Measurements from ENCODE around the gene GRB10. TPM values are rescaled to one million over a fixed set of nuclear protein-coding genes. Genes with fewer than 3 reads are reported as not detected.

Gene GRB10
- total RNA-seq, 3 donors from 2014 or later, result 56.8 to 71.1 (median 61.2) TPM

DNA sequence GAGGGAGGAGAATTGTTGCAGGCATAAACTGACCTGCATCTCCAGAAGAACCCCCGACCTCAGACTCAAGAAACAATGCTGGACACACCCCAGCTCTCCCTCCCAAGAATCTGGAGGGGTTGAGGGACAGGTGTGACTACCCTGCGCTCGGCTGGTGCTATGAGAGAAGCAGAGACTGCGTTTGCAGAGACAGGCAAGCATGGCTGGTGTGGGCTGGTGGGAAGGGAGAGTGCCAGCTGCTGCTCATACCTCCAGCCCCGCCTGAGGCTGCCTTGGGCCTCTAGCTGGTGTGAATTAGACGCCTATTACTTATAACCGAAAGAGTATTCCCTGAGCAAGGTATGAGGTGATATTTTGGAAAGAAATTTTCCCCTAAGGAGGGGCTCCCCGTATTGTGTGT is 169.2 kb downstream of the GRB10 start:
- Histone ChIP-seq H3K36me3 (no peaks in the 10 kb centered on the region), H3K27me3 (no peaks in the 10 kb centered on the region), H3K9me3 (no peaks in the 10 kb centered on the region), H3K4me3 (no peak overlapping the region), H3K27ac (no peak overlapping the region), H3K4me1 (no peaks in the 10 kb centered on the region)
- DNase-seq (ENCODE audit: low spot score in 2 of 2), result no peak
- intact Hi-C loops (cut with DNase I; ENCODE audit: low total_unique reads), result no loop called here
- no peak for TF ChIP-seq POLR2AphosphoS5 (IDR thresholded peaks at IDR 0.05)
- no peak for TF ChIP-seq POLR2A (IDR thresholded peaks at IDR 0.05)
- TF ChIP-seq, protein P1, sequence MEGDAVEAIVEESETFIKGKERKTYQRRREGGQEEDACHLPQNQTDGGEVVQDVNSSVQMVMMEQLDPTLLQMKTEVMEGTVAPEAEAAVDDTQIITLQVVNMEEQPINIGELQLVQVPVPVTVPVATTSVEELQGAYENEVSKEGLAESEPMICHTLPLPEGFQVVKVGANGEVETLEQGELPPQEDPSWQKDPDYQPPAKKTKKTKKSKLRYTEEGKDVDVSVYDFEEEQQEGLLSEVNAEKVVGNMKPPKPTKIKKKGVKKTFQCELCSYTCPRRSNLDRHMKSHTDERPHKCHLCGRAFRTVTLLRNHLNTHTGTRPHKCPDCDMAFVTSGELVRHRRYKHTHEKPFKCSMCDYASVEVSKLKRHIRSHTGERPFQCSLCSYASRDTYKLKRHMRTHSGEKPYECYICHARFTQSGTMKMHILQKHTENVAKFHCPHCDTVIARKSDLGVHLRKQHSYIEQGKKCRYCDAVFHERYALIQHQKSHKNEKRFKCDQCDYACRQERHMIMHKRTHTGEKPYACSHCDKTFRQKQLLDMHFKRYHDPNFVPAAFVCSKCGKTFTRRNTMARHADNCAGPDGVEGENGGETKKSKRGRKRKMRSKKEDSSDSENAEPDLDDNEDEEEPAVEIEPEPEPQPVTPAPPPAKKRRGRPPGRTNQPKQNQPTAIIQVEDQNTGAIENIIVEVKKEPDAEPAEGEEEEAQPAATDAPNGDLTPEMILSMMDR (IDR thresholded peaks at IDR 0.05), result no peak

DNA sequence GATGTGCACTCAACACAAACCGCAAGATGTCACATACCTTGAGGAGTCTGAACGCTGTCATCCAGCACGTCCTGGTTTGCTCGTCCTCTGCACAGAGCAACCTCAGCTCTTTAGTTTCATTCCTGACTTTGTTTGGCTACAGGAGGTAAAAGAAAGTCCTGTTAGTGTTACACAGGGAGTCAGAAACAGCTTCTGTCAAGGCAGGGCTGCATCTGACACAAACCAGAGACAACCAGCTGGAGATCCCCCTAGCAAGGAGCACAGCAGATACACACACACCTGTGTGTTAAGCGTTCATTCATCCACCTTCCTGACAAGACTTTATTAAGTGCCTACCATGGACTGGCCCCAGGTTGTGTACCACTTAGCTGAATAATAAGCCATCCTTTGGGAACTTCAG is 170.0 kb downstream of the GRB10 start:
- Histone ChIP-seq H3K4me1 (no peaks in the 10 kb centered on the region), H3K27me3 (no peaks in the 10 kb centered on the region), H3K27ac (no peak overlapping the region), H3K9me3 (no peaks in the 10 kb centered on the region), H3K4me3 (no peak overlapping the region), H3K36me3 (no peaks in the 10 kb centered on the region)
- intact Hi-C loops (cut with DNase I; ENCODE audit: low total_unique reads), result no loop called here
- no peak for DNase-seq (ENCODE audit: low spot score in 2 of 2)
- TF ChIP-seq POLR2A (IDR thresholded peaks at IDR 0.05), result no peak
- no peak for TF ChIP-seq POLR2AphosphoS5 (IDR thresholded peaks at IDR 0.05)
- TF ChIP-seq, protein P1 (IDR thresholded peaks at IDR 0.05), result no peak

DNA sequence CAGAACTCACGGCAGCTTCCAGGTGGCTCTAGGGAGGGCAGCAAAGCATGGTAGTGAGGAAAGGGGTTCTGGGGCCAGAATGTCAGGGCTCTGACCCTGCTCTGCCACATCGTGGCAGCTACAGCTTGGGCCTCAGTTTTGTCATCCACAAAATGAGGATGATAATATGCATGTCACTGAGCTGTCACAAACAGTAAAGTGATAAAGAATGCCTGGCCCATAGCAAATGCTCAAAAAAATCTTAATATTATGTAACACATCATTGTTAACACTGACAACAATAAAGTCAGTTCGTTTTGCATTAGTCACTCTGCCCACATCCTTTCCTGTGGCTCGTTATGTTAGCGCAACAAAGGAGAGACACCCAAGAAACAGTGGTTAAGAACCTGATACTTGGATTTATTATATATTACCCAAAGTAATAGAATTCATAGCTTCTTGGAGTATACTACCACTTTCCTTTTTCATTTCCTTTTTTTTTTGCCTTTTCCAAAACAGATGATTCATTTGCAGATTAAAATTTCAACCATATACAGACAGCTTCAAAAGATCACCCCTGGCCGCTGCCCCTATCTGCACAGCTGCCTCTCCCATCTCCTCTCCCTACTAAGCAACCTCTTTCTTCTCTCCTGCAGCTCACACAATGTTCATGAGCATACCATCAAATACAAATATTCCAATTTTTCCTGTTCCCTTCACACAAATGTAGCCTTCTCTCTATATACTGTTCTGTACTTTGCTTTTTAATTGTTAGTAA is 172.0 kb downstream of the GRB10 start:
- intact Hi-C loops (cut with DNase I; ENCODE audit: low total_unique reads), result no loop called here
- DNase-seq (ENCODE audit: low spot score in 2 of 2), result no peak
- Histone ChIP-seq H3K27ac (no peak overlapping the region), H3K4me1 (no peaks in the 10 kb centered on the region), H3K27me3 (no peaks in the 10 kb centered on the region), H3K36me3 (no peaks in the 10 kb centered on the region), H3K4me3 (no peak overlapping the region), H3K9me3 (no peaks in the 10 kb centered on the region)
- TF ChIP-seq, protein P1 (IDR thresholded peaks at IDR 0.05), result no peak
- no peak for TF ChIP-seq POLR2AphosphoS5 (IDR thresholded peaks at IDR 0.05)
- TF ChIP-seq POLR2A (IDR thresholded peaks at IDR 0.05), result no peak

DNA sequence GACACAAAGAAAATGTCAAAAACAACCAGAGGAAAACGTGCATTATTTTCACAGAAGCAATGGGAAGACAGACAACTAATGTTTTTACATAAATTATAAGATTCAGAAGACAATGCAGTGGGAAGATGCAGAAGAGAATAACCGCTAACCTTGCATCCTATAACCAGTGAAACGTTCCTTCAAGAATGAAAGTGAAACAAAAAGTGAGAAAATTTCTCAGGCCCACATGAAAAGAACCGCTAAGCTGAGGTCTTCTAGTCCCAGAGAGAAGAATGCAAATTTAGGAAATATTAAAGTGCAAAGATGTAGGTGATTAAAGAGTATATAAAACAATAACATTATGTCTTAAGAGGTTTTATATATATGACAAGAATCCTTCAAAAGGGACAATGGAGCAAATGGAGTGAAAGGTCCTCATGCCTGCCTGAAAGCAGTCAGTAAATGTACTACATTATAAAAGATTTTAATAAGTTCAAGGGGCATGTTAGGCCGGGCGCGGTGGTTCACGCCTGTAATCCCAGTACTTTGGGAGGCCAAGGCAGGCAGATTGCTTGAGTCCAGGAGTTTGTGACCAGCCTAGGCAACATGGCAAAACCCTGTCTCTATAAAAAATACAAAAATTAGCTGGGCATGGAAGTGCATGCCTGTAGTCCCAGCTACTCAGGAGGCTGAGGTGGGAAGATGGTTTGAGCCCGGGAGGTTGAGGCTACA is 174.3 kb downstream of the GRB10 start:
- TF ChIP-seq, protein P1 (IDR thresholded peaks at IDR 0.05), result no peak
- TF ChIP-seq POLR2AphosphoS5 (IDR thresholded peaks at IDR 0.05) (no peak), POLR2A (IDR thresholded peaks at IDR 0.05) (no peak)
- intact Hi-C loops (cut with DNase I; ENCODE audit: low total_unique reads), result no loop called here
- Histone ChIP-seq H3K4me1 (no peaks in the 10 kb centered on the region), H3K27ac (no peak overlapping the region), H3K9me3 (no peaks in the 10 kb centered on the region), H3K27me3 (no peaks in the 10 kb centered on the region), H3K36me3 (peaks cover 4% of the 10 kb centered on the region), H3K4me3 (no peak overlapping the region)
- no peak for DNase-seq (ENCODE audit: low spot score in 2 of 2)

DNA sequence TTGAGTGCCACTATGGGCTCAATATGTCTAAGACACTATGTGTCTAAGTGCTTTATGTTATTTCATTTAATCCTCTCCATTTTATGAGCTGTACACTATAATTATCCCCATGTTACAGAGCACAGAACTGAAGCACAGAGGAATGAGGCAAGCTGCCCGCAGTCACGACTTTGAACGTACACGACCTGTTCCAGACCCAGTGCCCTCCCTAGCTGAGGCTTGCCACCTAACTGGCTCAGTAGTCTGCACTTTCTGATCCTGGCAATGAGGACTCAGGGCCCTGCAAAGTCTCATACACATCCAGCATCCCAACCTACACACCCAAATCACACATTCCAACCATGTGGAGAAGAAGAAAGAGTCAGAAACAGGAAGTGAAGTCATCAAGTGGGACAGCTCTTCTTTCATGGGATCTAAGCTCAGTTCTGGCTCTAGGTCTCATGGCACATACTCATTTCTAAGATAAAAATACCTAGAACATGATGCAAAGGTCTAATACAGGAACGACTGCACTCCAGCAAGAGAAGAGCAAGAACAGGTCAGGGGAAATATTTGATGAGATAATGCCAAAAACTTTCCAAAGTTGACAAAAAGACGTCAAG is 175.1 kb downstream of the GRB10 start:
- no peaks in the 10 kb centered on the region for H3K27me3 ChIP-seq
- no peak overlapping the region for H3K4me3 ChIP-seq
- no peak for DNase-seq (ENCODE audit: low spot score in 2 of 2)
- peaks cover 4% of the 10 kb centered on the region for H3K36me3 ChIP-seq
- H3K9me3 ChIP-seq, result no peaks in the 10 kb centered on the region
- no peaks in the 10 kb centered on the region for H3K4me1 ChIP-seq
- no peak overlapping the region for H3K27ac ChIP-seq
- TF ChIP-seq POLR2AphosphoS5 (IDR thresholded peaks at IDR 0.05) (no peak), POLR2A (IDR thresholded peaks at IDR 0.05) (no peak)
- TF ChIP-seq, protein P1 (IDR thresholded peaks at IDR 0.05), result no peak
- intact Hi-C loops (cut with DNase I; ENCODE audit: low total_unique reads), result no loop called here

All from breast epithelium (tissue), 4 donors.